Right ventricle myocardium superior (tissue), 1 donor: ENCODE results near the gene CT45A10. TPM values are rescaled to one million over a fixed set of nuclear protein-coding genes. Genes with fewer than 3 reads are reported as not detected.

Experiments used
- total RNA-seq: library from RNA; stranded (reverse); fragmentation: NEBNext Ultra II Directional; extraction: Animal tissue kit (Norgen Biotek cat#: 25700); gene quantifications from one replicate; pipeline ENCODE4 v1.2.1, GENCODE V29; 2021
- donor health status: DM: no; HTN: yes; CAD: no; lungs with severe emphysema.

The CT45A10 gene
- total RNA-seq, 1 donor from 2014 or later = not detected

Other genes starting within 250 kb of the CT45A10 start
- not detected for gene CT45A1, start 179.8 kb downstream of the CT45A10 start, total RNA-seq
- gene CT45A3, start 125.3 kb downstream of the CT45A10 start, total RNA-seq = not detected
- not detected for gene CT45A5, start 107.9 kb downstream of the CT45A10 start, total RNA-seq
- not detected for gene CT45A6, start 90.7 kb downstream of the CT45A10 start, total RNA-seq
- not detected for gene CT45A2, start 73.4 kb downstream of the CT45A10 start, total RNA-seq
- gene CT45A7, start 56.2 kb downstream of the CT45A10 start, total RNA-seq = not detected
- not detected for gene CT45A8, start 38.9 kb downstream of the CT45A10 start, total RNA-seq
- gene CT45A9, start 21.6 kb downstream of the CT45A10 start, total RNA-seq = not detected
- not detected for gene SAGE1, start 272 bp upstream of the CT45A10 start, total RNA-seq
- gene MMGT1, start 80.5 kb upstream of the CT45A10 start, total RNA-seq = 22.1 TPM
- 16.1 TPM for gene SLC9A6, start 92.0 kb upstream of the CT45A10 start, total RNA-seq